Activated CD4-positive, alpha-beta T cell treated with anti-CD3 and anti-CD28 coated beads for 1 hour (primary cell): ENCODE results near the gene PRSS16.
"Not testable (repeated sequence)": the region's sequence is repeated elsewhere in the genome, so short reads cannot be mapped to it uniquely, and the experiment has no call there.

Experiments
- DNase-seq: peaks from one replicate; pipeline ENCODE4 v3.0.0-alpha.2; 2020

PRSS16 gene

DNA sequence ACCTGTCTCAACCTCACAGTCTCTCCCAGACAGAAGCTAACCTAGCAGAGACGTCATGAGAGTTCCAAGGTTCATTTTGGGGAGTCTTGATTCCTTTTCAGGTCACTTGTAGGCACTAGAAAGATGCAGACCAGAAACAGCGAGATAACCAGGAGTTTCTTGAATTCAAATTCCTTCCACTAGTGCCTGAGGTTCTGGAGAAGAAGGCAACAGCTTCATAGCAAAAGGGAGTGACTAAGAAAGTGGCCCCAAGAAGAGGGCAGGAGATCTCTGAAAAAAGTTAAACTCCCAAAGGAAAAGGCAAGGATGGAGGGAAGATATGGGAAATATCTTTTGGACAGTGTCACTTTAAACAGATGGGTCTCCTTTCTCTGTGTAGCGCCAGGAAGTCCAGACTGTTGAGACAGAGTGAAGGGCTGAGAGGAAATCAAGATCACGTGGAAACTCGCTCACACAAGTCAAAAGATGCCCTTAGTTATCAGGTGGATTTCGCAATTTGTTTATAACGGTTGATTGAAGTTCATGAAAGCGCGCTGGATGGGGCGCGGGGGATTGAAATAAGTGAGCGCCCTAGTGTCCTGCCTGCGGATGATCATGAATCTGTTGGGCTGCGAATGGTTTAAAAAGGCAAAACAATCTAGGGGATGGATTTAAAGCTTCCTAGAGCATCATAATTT, 4.8 kb upstream of the PRSS16 start:
- DNase-seq: no peak

DNA sequence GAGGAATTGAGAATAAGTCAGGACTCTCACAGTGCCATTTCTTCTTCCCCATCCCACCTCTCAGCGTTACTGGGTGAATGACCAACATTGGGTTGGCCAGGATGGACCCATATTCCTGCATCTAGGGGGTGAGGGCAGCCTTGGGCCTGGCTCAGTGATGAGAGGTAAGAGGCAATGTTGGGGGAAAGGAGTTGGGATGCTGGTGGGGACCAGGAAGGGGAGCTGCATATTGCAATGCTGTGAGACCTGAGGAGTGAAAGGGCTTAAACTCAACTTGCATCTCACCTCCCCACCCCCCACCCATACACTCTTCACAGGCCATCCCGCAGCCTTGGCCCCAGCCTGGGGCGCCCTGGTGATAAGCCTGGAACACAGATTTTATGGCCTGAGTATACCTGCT, 1.3 kb downstream of the PRSS16 start:
- no peak for DNase-seq

DNA sequence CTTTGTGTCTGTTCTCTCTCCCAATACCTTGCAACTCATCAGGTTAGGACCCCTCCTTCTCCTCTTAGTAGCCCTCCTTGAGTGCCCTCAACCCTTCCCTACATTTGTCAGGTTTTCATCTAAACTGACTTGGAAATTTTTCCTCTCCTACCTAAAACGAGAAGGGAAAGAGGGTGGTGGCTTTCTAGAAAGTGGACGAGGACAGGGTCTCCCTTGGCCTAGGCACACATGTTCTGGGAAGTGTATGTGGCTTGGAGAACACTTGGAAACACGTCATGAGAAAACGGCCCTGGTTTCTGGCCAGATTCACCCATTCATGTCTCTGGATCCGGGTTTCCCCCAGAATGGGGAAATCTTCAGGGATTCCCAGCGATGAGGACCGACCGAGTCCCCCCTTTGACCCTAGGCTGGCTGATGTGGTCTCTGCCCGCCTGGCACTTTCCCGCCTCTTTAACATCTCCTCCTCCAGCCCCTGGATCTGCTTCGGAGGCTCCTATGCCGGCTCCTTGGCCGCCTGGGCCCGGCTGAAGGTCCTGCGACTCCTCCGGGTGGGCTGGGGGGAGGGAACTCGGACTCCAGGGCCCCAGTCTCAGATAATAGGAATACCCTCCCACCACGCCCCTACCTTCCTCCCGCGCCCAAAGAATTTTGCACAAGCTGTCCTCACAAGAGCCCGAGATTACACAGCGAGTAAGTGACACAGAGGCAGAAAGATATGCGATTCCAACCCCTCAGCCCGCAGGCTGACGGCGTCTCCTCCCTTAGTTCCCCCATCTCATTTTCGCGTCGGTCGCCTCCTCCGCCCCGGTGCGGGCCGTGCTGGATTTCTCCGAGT, 3.0 kb downstream of the PRSS16 start:
- no peak for DNase-seq

DNA sequence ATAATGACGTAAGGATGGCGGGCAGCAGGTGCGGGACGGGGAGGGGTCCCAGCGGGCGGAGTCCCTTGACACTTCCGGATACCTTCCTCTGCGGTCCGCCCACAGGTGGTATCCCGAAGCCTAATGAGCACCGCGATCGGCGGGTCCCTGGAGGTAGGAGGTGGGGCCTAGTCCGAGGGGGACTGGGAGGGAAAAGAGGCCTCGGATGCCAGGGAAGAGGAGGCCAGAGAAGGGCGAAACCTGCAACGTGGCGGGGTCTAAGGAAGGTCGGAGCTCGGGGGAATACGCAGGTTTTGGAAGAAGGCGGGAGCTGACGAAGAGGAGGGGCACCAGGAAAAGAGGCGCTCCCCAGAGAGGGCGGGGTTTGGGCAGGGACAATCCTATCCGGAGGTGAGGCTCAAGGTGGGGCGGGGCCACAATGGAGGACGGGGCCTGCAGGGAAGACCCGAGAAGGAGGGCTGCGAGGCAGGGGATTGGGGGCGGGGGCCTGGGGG, 3.7 kb downstream of the PRSS16 start:
- peak; percentile 32 for DNase-seq

DNA sequence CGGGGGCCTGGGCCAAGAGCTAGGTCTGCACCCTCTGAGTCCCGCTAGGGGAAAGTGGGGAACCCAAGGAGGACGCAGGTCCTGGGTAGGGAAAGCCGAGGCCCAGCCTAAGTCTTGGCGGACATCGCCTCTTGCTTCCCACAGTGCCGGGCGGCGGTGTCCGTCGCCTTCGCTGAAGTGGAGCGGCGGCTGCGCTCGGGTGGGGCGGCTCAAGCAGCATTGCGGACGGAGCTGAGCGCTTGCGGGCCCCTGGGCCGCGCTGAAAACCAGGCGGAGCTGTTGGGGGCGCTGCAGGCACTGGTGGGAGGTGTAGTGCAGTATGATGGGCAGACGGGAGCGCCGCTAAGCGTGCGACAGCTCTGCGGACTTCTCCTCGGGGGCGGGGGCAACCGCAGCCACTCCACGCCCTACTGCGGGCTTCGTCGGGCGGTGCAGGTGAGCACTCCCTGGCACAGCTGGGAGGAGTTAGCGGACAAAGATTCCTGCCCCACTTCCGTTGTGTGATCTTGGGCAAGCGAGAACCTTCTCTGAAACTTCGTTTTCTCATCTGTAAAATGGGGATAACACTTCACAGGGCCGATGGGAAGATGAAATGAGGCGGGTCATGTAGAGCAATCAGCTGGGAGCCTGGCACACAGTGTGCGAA, 4.2 kb downstream of the PRSS16 start:
- peak; percentile 25 for DNase-seq

DNA sequence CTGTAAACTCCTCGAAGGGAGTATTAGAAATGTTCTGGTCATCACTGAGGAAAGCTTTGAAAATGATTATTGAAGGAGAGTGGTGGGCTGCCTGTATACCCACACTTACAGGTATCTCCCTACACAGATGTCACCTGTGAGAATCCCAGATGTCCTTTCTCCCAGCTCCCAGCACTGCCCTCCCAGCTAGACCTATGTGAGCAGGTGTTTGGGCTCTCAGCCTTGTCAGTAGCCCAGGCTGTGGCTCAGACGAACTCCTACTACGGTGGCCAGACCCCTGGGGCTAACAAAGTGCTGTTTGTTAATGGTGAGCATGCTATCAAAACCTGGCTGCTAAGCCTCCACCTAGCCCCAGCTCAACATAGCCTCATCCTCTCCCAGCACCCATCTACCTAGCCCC, 7.1 kb downstream of the PRSS16 start:
- no peak for DNase-seq

DNA sequence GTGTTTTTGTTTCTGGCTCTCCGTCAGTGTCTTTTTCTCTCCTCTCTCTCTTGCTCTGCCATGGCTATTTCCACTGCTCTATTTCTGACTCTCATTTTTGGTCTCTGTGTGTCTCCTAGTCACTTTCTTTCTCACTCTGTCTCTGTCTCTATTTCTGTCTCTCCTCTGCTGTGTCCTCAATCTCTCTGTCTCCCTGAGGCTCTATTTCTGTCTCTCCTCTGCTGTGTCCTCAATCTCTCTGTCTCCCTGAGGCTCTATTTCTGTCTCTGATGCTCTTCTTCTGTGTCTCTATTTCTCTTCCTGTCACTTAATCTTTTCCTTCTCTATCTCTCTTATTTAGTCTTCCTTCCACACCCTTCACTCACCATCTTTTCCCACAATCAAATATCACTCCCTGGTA, 8.4 kb downstream of the PRSS16 start:
- no peak for DNase-seq

DNA sequence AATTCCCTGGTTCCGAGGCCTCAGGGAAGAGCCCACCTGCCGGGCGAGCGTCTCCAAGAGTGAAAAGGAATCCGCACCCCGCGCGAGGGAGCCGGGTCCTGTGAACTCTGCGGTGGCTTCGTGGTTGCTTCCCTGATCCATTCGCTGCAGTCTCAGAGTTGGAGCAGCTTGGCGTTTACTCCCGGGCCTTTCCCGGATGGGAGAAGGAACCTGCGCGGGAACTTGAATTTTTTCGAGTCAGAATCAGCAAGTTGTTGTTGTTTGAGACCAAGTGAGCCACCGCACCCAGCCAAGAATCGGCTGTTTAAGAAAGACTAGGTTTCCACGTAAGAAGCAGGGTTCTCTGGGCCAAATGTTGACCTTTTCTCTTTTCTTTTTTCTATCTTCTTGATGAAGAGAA, 12.9 kb downstream of the PRSS16 start:
- DNase-seq: no peak

DNA sequence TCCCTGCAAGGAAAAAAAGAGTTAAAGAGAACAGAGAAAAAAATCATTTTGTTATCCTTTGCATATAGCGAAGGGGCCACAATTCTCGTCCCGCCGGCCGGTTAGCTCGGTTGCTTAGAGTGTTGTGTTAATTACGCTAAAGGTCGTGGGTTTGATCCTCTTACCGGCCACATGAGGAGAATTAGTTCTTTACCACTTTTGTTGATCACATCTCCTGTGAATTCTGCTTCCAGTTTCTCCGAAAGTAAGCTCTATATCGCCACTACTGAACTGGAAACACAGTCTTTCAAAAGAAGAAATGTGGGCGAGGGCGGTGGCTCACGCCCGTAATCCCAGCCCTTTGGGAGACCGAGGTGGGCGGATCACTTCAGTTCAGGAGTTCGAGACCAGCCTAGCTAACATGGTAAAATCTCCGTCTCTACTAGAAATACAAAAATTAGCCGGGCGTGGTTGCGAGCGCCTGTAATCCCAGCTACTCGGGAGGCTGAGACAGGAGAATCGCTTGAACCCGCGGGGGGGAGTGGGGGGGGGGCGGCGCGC, 13.4 kb downstream of the PRSS16 start:
- DNase-seq: no peak

DNA sequence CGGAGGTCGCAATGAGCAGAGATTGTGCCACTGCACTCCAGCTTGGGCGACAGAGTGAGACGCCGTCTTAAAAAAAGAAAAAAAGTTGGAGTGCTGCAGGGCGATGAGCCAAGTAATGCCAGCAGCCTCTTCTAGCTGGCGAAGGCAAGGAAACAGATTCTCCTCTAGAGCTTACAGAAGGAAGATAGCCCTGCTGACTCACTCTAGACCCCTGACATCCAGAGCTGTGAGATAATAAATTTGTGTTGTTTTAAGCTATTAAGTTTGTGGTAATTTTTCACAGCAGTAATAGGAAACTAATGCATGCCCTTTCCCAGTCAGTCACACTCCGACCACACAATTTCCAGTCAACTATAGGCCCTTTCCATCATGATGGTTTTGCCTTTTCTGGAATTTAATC, 16.4 kb downstream of the PRSS16 start:
- no peak for DNase-seq

DNA sequence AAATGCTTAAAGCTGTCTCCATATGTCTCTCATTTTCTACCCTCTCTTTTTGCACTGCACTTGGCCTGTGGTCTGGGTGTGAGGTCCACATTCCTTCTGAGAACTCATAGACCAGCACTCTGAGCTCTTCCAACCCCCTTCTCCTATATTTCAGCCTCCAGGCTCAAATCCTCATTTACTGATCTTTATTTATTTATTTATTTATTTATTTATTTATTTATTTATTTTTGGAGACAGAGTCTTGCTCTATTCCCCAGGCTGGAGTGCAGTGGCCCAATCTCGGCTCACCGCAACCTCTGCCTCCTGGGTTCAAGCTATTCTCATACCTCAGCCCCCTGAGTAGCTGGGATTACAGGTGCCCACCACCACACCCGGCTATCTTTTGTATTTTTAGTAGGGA, 19.5 kb downstream of the PRSS16 start:
- DNase-seq: not testable (repeated sequence)

DNA sequence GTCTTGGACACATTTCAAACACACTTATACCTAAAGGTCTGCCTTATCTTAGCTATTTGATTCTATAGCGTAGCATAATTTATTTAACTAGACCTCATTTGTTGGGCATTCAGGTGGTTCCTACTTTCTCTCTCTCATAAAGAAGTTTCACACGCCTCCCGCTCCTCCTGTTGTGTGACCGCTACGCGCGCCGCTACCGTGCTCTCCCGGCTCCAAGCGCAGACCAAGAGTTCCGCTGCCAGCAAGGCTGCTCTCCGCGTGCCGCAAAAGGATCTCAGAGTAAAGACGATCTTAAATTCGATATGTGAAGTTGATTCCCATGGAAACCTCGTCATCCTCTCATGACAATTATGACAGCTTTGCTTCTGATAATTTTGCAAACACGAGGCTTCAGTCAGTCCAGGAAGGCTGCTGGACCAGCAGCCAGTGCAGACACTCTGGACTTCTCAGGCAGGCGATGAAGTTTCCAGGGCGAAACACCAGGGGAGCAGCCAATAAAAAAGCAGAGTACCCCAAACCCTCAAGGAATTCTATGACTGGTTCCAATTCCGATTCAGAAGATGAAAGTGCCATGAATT, 20.4 kb downstream of the PRSS16 start:
- DNase-seq: no peak

DNA sequence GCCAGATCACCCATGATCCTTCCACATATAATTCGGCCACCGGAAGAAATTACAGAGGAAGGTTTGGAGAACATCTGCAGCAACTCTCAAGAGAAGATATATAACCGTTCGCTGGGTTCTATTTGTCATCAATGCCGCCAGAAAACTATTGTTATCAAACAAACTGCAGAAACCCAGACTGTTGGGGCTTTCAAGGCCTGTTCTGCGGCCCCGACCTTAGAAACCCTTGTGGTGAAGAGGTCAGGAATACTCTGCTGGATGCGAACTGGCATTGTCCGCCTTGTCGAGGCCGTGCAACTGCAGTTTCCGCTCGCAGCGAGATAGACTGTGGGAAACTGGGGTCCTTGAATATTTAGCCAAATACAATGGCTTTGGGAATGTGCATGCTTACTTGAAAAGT, 21.3 kb downstream of the PRSS16 start:
- DNase-seq: no peak

DNA sequence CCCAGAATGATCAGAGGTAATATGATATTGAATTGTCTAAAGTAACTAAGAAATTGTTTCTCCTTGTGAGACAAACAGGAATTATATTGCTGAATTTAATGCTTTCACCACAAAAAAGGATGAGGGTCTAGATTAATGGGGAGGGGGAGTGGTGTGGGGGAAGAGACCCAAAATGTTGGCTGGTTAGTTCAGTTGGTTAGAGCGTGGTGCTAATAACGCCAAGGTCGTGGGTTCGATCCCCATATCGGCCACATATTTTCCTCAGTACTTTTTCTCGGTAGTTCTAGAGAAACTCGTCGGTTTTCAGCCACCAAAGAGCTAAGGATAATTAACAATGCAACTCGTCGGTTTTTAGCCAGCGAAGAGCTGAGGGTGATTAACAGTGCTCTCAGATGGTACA, 26.3 kb downstream of the PRSS16 start:
- no peak for DNase-seq

DNA sequence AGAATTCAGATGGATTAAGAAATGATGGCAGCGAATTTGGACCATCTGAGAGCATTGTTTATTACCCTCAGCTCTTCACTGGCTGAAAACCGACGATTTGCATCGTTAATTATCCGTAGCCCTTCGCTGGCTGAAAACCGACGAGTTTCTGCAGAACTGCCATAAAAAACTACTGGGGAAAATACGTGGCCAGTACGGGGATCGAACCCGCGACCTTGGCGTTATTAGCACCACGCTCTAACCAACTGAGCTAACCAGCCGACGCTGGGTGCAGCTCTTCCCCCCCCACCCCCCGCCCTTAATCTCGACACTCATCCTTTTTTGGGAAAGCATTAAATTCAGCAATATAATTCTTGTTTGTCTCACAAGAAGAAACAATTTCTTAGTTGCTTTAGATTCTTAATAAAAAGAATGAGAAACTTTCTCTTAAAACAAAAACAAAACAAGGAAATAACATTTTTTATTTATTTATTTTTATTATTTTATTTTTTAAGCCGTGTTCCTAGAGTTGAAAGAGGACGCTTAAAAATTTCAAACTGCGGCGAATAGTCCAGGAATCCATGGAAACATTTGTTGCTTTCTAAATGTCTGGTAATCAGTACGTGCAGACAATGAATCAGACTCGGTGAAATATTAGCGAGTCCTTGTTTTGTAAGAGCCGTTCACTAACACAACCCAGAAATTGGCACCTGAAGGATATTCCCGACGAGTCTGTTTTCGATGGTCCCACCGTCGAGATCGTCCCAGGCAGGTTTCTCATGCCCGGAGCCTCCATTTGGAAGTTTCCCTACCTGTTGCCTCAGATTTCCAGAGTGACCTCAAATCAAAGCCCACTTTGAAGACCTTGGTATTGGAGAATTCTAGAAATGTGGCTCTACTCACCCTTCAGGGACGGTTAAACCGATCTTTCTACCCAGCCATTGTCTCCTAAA, 27.8 kb downstream of the PRSS16 start:
- DNase-seq: no peak

DNA sequence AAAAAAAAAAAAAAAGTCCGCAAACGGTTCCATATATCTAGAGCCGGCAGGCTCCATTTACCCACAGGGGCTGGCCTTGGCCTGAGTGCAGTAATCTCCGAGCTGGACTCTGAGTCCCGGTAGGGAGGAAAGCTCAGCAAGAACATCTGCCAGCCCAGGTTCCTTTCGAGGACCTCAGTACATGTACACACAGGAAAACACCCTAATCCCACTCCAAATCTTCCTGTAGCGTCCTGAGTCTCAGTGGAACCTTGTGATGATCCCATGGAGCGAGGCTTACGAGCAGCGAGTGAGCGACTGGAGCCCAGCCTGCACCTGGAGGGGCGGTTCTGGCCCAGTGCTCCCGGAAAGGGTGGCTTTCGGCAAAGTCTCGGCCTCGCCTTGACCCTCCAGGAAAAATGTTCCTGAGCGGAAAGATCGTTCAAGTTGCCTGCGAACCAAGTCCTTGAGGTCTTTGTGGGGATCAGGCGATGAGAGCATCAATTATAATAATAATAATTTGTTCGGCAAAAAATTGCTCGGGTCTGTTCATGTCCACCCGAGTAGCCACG, 32.1 kb downstream of the PRSS16 start:
- no peak for DNase-seq

DNA sequence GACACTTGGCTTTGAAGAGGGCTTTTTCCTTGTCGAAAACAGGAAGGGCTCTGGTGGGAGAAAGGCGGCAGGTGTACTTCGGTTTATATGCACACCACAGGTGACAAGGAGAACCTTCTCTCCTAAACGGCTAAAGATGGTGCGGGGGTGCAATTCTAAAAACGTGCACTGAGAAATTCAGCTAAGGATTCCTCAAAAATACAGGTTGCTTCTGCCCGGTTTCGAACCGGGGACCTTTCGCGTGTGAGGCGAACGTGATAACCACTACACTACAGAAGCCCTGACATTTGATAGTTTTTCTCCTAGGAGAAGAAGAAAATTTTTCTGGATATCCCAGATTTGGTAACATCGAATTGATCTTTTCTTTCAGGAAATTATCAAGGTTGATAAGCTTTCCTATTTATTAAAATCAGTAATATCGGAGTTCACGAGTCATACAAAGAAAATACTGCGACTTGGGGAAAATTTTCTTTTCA, 32.6 kb downstream of the PRSS16 start:
- no peak for DNase-seq

DNA sequence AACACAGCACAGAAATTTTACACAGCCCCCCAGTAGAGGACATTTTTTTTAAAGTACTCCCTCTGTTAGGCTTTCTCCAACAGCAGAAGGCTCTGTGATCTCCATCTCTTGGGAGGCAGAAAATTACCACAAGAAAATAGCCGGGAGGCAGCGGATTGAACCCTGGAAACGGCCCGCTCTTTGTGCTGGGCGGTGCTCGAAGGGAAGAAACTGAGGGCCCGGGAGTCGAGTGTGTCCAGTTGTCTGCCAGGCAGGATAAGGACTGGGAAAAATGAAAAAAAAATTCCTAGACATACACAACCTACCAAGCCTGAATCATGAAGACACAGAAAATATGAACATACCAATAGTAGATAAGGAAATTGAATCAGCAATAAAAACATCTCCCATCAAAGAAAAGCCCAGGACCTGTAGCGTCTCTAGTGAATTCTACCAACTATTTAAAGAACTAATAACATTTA, 33.1 kb downstream of the PRSS16 start:
- DNase-seq: no peak

DNA sequence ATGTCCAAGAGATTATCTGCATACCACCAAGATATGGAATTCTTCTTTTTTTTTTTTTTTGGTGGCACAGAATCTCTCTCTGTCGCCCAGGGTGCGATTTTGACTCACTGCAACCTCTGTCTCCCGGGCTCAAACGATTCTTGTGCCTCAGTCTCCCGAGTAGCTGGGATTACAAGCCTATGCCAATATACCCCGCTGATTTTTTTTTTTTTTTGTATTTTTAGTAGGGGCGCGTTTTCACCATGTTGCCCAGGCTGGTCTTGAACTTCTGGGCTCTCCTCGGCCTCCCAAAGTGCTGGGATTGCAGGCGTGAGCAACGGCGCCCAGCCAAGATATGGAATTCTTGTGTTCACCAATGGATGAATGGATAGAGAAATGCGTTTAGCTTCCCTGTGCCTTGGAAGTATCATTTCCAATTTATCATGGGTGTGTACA, 33.6 kb downstream of the PRSS16 start:
- DNase-seq: no peak

DNA sequence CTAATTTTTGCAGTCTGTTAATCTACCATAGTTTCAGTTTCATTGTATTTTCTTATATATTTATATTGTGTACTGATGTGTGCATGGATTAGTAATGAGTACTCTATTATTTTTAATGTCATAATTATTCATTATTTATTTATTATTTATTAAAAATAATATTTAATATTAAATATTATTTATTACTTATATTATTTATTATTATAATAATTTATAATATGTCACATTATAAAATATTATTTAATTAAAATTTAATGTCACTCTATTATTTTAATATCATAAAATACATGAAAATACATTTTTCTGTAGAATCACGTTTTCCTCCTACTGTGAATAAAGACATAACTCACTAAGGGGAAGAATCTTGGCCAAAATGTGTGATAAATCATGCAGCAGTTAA, 34.1 kb downstream of the PRSS16 start:
- no peak for DNase-seq

DNA sequence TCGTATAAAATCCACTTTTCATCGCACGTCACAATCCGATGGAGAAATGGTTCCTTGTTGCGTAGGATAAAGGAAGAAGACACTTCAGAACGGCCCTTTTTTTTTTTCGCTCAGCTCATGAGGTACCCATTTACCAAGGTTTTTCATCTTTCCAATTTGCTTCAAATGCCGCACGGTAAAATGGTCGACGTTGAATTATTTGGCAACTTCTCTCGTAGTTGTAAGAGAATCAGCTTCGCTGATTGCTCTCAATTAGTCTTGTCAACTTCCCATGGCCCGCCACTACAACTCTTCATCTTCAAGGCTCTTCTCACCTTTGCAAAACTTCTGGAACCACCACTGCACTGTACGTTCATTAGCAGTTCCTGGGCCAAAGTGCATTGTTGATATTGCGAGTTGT, 35.8 kb downstream of the PRSS16 start:
- DNase-seq: no peak
